OCI-LY7 (cell line): ENCODE data around the gene PRDM12.

Source experiments
- CTCF ChIP-seq: fragments of 200-600 bp; sonication (generic); conservative IDR thresholded peaks from 2 replicates; pipeline ENCODE4 v1.5.1; 2014; ENCODE audit warnings: mild to moderate bottlenecking, antibody characterized with exemption, low read length, moderate library complexity, mixed read lengths
- EZH2phosphoT487 ChIP-seq: fragments of 200-600 bp; sonication (generic); IDR thresholded peaks from 2 replicates; pipeline ENCODE4 v1.6.1; 2018; ENCODE audit warnings: low read depth, borderline replicate concordance, mild to moderate bottlenecking, mixed run types, antibody characterized with exemption, low read length, moderate library complexity, mixed read lengths

DNA sequence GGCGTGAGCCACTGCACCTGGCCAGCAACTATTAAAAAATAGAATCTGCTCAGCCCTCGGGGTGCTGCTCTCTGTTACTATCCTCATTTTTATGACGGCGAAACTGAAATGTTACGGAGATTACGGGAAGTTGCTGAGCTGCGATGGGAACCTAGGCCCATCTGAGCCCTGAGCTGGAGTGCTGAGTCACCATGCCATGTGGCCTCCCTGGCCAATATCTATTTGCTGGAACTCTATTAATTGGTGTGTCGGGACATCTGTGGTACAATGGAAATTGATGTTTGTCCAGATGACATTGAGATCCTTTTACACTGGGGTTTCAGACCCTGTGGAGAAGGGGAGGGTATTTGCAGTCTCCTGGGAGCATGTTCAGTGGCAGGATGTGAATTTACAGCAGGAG is 8.1 kb downstream of the PRDM12 start:
- TF ChIP-seq CTCF (no peak), EZH2phosphoT487 (no peak)
